Stimulated activated CD4-positive, alpha-beta T cell treated with anti-CD3 and anti-CD28 coated beads, Interleukin-15, amount 100 ng/mL, for 48 hours (primary cell): ENCODE measurements around the gene KIF1C.

Source experiments
- DNase-seq, 2 donors: peaks; one replicate each; pipeline ENCODE4 v3.0.0-alpha.2; 2020; ENCODE audit warnings: low read depth in 2 of 2

Gene KIF1C

DNA sequence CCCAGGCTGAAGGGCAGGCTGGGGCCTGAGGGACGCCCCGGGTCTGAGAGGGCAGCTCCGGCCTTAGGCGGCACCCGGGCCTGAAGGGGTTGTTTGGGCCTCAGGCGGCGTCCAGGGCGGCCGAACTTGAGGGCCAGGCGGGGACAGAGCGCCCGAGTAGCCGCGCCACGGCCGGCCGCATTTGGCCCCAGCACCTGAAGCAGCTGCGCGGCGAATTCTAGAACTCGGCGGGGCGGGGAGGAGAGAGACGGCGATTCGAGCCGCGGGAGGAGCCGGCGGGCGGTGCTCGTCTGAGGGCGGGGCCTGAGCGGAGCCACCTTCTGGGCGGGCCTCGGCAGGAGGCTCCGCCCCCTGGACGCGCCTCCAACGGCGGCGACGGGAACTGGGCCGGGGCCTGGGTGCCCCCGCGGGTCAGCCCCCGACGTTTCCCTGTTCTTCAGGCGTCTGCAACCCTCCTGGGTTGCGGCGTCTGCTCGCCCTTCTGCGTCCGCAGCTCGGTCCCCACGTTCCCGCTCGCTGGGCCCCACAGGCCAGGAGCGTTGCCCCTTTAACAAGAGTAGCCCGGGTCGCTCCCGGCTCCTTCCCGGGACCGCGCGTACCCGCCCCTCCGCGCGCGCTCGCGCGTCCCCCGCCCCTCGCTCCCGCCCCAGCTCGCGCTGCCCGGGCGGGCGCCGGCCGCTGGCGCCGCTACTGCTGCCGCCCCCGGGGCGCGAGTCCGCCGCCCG is at the start of gene KIF1C, which contains the start of gene INCA1:
Gene KIF1C, plus strand, starts transcription at position 649 of the 725 bp plus-strand sequence. CDS start 2,297 bp downstream, outside the sequence.
Gene INCA1, minus strand, starts transcription at position 221 of the 725 bp plus-strand sequence. CDS start 3,085 bp downstream, outside the sequence.
- peak; percentile 84 to 88 for DNase-seq

DNA sequence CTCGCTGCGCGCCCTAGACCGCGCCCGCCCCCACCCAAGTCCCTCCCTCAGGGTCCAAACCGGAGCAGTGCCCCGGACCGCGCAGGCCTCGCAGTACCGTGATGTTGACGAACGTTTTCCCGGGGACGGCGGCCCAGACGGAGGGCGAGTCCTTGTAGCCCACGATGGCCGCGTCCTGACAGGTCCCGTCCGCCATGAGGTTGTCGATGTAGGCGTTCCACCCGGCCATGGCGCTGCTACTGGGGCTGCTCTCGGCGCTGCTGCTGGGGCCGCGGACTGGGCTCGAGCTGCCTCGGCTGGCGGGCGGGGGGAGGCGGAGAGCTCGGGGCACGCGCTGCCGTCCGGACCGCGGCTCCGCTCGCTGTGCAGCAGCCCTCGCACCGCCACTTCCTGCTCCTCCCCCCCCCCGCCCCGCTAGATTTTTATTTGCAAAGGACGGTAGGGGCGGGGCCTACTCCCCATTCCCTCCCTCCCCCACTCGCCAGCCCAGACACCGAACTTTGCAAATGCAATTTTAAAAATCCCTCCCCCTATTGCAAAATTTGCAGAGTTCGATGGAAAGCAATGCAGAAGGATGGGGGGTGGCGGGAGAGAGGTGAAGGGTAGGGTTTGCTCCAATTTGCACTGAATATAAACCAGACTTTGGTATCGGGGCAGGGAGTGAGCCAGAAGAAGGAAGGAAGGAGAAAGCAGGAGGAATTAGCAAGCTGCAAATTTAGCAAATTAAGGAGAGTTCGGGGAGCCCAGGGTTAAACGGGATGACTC is 49.4 kb upstream of the KIF1C start, which contains the start of gene PFN1:
Gene PFN1, minus strand, starts transcription at position 365 of the 765 bp plus-strand sequence. Its CDS starts 136 bp downstream, at position 229.
- peak; percentile 85 to 90 for DNase-seq

DNA sequence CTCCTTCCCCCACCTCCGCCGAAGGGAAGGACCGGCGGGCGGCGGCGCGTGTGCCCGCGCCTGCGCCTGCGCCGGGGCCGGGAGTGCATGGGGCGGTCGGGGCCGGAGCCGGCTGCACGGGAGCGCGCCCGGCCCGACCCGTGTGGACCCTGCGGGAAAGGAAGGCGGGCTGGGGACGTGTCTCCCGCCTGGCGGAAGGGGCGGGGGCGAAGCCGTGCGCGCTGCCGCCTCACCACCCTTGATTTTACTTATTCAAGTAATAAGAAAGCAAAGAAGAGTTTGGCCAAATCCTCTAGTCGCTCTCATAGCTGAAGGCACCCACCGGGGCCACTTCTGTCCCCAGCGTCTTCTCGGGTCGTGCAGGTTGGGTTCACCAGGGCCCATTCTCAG is 48.8 kb upstream of the KIF1C start:
- peak; percentile 63 to 74 for DNase-seq

DNA sequence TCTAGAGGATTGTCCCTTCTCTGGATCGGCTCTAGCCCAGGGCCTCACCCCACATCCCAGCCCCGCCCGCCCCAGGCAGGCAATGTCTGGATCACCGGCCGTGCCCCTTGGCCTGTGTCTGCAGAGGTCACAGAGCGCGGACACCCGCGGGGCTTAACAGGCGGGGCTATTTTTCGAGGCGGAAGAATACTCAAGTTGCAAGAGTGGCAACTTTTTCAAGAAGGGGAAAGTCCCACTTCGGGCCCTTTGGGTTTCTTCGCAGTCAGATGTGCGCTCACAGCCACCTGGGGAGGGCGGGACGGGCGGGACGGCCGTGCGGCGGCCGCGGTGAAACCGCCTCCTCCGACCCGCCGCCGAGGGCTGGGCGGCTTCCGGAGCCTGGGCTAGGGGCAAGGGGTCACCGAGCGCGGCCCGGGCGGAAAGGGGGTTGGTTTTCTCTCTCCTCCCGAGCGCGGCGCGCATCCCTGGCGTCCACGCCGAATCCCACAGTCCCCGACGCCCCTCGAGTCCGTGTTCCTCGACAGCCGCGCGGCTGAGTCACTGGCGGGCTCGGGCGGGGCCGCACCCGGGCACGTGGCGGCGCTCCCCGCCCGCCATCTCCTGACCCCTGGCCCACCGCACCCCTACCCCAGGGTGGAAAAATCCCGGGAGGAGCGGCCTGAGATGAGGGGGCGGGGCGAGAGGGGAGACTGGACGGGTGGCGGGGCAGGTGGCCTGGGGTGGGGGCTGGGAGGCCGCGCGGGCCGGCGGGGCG is 48.3 kb upstream of the KIF1C start:
- DNase-seq = peak; percentile 68 to 69

DNA sequence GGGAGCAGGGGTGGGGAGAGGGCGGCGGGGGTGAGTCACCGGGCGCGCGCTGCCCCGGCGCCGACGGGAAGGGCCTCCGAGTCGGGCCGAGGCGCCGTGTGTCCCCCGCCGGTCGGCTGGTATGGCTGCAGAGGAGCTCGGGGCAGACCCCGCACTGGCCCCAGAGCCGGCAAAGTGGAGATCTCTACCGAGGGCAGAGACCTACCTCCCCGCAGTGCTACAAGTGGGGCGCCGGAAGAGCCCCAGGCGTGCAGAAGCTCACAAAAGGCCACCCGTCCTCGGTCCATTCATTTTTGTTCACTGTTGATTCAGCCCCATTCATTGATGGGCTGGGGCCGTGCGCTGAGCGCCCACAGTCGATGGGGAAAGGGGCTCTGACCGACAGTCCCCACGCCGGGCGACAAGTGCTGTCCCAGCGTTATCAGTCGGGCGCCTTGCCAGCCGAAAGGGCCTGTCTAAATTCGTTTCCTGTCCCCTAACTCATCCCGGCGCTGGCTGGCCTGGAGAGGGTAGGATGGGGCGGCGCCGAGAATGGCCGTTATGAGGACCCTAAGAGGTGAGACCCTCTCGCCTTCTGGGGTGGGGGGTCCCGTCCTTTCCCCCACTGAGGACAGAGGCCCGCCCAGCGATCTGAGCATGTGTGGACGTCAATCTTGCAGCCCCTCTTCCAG is 47.5 kb upstream of the KIF1C start:
- DNase-seq = no peak

DNA sequence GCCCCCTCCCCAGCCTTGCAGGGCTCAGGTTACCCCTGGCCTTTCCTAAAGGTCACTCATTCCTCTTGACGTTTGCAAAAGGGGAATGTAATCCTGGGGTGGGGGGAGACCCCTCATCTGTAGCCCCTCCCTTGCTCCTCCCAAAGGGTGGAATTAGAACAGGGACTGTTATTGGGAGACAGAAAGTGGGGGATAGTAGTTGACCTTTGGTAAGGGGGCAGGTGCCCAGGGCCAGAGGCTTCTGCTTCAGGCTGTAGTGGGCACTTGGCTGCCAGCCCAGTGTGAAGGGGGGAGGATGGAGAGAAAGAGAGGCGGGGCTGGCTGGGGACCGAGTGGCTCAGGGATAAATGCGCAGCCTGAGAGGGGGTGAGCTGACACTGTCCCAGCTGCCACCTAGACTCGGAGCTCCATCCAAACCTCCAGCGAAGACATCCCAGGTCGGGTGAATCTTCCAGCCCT is 47.0 kb upstream of the KIF1C start, which contains the start of gene ENO3:
Gene ENO3, plus strand, starts transcription at position 374 of the 459 bp plus-strand sequence. CDS start 711 bp downstream, outside the sequence.
- no peak for DNase-seq

DNA sequence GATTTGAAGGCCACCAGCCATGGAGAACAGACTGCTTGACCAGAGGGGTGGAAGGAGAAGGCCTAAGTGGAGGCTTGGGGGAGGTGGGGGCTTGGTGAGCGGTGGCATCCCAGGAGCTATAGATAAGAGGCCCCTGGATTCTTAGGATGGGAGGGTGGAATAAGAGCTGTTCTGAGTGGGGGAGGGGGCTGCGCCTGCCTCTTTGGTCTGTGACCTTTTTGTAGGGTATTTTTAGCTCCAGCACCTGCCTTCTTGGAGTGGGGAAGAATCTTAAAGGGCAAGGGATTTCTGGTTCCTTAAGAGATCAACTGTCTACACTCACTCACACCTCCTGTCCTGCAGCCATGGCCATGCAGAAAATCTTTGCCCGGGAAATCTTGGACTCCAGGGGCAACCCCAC is 46.3 kb upstream of the KIF1C start:
- no peak for DNase-seq

DNA sequence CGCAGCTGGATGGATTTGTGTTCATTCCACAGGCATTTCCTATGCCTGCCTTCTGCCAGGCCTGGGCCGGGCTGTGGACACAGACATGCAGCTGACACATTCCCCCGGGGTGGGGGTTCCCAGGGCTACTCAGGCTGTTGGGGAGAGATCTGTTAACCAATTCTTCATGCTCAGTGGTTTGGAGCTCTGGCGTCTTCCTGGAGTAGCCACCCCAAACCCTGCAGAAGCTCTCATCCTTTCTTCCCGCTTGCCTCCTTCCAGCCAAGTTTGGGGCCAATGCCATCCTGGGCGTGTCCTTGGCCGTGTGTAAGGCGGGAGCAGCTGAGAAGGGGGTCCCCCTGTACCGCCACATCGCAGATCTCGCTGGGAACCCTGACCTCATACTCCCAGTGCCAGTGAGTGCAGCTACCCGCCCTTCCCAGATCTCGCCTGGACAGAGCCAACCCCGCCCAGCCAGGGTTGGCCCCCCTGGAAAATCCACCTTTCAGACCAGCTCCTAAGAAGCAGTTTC is 44.2 kb upstream of the KIF1C start:
- DNase-seq = no peak

DNA sequence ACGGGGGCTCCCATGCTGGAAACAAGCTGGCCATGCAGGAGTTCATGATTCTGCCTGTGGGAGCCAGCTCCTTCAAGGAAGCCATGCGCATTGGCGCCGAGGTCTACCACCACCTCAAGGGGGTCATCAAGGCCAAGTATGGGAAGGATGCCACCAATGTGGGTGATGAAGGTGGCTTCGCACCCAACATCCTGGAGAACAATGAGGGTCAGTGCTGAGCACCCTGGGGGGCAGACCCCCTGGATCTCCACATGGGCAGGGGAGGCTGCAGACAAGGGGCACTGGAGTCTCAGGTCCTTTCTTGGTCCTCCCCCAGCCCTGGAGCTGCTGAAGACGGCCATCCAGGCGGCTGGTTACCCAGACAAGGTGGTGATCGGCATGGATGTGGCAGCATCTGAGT is 42.7 kb upstream of the KIF1C start:
- no peak for DNase-seq

DNA sequence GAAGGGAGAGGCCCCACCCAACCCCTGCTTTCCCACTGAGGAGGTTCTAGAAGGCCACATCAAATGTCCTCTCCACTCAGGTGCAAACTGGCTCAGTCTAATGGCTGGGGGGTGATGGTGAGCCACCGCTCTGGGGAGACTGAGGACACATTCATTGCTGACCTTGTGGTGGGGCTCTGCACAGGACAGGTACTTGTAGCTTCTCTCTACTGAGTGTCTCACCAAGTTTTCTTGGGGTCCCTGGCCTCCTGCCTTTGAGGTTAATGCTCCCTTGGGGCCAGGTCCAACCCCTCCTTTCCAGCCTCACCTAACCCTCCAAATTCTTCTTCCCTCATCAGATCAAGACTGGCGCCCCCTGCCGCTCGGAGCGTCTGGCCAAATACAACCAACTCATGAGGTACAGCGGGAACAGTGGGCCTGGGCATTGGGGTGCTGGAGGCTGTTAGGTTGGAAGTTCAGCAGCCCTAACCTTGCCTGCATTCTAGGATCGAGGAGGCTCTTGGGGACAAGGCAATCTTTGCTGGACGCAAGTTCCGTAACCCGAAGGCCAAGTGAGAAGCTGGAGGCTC is 41.2 kb upstream of the KIF1C start:
- DNase-seq = no peak

DNA sequence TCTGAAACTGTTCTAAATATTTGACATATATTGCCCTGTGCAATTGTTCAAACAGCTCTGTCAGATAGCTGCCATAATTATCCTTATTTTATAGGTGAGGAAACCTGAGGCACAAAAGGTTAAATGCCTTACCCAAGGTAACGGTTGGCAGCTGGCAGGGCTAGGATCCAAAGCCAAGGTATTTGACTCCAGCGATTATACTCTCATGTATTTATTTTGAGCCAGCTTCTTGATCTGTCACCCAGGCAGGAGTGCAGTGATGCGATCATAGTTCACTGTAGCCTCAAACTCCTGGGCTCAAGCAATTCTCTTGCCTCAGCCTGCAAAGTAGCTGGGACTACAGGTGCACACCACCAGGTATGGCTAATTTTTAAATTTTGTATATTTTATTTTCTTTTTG is 39.6 kb upstream of the KIF1C start:
- DNase-seq = no peak

DNA sequence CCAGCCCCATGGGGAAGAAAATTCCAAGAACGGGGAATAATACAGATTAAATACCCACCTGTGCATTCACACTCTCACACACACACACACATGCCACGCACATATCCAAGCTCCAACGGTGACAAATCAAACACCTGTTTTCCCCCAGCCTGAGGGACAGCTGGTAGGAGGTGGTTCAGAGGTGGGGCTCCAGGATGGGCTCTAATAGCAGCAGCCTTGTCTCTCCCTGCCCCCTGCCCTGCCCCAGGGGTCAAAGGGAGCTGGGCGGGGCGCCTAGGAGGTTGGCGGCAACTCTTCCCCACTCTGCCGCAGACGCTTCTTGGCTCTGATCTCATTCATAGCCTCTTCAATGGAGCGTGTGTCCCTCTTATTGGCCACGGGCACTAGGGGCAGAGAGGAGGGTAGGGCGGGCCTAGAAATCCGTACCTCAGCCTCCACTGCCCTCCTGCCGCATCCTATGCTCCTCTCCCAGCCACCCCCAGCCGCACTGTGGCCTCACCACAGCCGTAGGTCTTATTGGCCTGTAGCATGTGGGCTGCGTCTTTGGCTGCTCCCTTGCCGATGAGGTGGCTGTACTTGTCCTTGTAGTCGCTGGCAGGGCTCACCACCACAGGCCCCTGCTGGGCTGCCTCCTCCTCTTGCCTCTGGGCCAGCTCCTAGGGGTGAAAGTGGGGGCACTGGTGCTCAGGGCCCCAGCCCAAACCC is 38.3 kb upstream of the KIF1C start:
- no peak for DNase-seq

DNA sequence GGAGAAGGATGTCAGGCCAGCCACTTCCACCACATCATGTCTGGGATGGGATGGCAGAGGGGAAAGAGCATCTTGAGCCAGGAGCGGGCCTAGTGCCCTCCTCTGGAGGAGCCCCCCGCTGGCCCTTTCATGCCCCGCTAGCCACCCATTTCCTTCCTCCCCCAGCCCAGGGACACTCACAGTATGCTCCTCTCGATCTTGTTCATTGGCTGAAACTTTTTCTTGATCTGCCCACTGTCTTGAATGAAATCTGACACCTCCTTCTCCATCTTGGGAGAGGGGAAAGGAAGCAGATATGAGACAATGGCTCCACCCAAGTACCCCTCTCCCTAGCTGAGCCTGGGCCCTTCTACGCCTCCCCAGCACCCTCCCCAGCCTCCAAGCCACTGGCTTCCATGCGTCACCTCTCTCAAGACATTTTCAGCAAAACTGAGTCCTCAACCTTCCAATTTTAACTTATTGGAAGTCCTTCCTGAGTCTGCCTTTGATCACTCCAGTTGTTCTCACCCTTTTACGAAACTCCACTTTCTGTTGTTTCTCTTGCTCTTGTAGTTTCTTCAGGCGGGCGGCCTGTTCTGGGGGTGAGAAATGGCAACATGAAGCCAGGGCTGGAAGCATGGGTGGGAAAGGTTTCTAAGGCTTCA is 37.3 kb upstream of the KIF1C start:
- DNase-seq = no peak

DNA sequence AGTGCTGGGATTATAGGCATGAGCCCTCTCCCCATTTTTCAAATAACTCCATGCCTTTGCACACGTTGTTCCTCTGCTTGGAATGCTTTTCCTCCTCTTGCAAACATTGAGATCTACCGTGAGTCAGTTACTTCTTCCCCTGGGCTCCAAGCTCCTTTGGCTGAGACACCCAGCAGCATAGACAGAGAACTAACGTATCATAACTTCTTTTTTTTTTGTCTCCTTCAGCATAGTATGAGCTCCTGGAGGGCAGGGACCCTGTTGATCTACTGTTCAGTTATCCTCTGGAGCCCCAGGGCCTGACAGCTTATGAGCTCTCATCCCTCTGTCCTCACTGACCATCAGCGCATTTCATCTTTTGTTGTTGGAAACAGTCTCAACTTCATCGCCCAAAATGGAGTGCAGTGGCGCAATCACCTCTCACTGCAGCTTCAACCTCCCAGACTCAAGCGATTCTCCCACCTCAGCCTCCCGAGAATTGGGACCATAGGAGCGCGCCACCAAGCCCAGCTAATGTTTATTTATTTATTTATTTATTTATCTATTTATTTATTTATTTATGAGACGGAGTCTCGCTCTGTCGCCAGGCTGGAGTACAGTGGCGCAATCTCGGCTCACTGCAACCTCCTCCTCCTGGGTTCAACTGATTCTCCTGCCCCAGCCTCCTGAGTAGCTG is 32.3 kb upstream of the KIF1C start:
- no peak for DNase-seq

DNA sequence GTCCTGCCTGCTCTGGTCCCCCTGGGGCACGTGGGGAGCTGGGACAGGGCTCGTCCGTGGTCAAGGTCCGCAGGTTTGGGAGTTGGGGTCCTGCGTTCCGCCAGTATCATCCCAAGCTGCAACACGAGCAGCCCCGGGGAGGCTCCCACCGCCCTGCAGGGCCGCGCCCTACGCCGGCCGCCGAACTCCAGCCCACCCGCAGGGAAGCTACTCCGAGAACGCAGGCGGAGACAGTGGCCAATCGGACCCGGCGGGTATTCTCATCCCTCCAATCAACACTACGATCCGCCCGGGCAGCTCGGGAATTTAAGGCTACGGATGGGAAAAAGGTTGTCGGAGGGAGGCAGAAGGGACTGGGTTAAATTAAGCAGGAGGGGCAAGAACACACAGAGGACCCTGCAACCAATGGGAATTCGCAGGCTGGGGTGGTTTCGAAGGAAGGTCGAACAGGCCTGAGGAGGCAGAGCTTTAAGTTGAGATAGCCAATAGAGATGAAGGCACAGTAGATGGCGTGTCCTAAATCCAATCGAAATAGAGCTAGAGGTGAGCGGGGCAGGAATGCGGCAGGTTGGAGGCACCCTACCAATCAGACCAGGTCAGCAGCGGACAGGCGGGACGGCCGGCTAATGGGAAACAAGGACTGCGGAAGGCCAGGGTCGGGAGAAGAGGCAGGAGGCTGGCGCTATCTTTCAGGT is 30.8 kb upstream of the KIF1C start:
- DNase-seq = peak; percentile 88 to 89

DNA sequence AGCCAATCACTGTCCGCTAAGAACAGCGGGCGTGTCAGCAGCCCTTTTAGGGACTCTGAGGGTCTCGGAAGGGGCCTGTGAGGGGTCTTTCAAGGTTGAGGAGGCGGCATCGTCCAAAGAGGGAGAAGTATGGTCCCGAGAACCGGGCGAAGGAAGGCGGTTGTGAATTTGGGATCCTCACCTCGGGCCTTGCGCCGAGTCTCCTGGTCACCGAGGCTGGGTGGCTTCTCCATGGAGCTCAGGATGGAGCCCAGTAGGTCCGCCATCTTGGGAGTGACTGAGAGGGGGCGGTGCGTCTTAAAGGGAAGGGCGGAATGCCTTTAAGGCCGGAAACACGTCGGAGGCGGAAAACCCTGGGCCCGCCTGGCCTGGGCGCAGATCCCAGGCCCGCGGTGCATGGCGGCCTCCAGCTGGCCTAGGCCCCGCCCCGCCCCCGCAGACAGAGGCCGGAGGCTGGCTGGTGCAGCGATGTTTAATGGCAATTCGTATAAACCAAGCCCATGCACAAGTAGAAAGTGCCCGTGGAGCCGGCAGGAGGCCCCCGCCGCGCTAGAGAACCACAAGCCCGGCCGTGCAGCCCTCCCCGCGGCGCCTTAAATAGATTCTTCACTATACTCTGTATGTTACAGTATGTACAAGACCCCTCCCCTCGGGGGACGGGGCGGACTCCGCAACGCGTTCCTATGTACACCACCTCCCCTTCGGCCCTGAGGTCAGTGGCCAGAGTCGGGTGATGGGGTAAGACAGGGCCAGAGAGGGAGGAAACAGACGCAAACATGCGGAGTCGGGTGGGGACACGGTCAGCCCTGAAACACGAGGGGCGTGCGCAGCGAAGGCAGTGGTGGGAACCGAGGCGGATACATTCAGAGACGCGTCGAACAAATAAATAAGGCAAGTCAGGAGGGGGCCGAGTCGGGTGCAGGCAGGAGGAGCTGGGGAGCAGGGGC is 29.9 kb upstream of the KIF1C start, which contains the start of gene SPAG7:
Gene SPAG7, minus strand, starts transcription at position 279 of the 947 bp plus-strand sequence. Its CDS starts 13 bp downstream, at position 266.
- DNase-seq = peak; percentile 87 to 88

DNA sequence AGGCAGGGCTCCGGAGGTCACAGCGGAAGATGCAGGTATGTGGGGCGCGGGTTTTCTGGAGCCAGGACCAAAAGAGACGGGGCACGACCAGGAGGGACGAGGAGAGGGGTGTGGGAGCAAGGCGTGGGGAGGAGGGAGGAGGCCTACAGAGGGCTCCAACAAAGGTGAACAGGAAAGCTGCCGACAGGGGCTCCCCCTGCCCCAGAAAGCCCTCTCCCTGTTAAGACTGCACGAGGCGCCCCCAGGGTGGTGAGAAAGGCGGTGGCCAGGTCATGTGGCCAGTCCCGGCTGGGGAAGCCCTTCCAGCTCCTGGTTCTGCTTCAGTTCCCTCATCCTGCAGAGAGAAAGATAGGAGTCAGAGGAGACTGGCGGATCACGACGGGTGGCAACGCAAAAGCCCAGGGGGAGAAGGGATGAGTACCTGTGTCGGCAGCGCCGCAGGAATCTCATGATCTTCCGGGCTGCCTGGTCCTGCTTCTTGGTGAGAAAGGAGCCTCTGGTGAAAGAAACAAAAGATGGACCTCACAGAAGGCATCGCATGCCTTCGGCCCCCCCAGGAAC is 29.2 kb upstream of the KIF1C start:
- no peak for DNase-seq
